GM23248 (cell line): ENCODE data around the gene MAST3. TPM values are rescaled to one million over a fixed set of nuclear protein-coding genes. Genes with fewer than 3 reads are reported as not detected.

Experiments used
- DNase-seq: peaks from one replicate; pipeline ENCODE4 v3.0.0-alpha.2; 2015
- H2AFZ ChIP-seq: fragments of 200-600 bp; sonication (generic); 2 replicates; pipeline ENCODE4 v1.6.1; 2016; ENCODE audit warnings: antibody characterized with exemption
- H3F3A ChIP-seq: fragments of 200-600 bp; sonication (generic); 2 replicates; pipeline ENCODE4 v1.6.1; 2016; ENCODE audit warnings: mild to moderate bottlenecking, antibody characterized with exemption, mixed run types; ENCODE audit not compliant: insufficient read depth
- H3K27ac ChIP-seq: fragments of 200-600 bp; sonication (generic); 2 replicates; pipeline ENCODE4 v1.5.1; 2016; ENCODE audit warnings: mild to moderate bottlenecking
- H3K27me3 ChIP-seq: fragments of 200-600 bp; sonication (generic); replicated peaks from 2 replicates; pipeline ENCODE4 v1.6.1; 2016; ENCODE audit warnings: mild to moderate bottlenecking; ENCODE audit not compliant: insufficient read depth
- H3K36me3 ChIP-seq: fragments of 200-600 bp; sonication (generic); 2 replicates; pipeline ENCODE4 v1.6.1; 2016; ENCODE audit warnings: low read depth, mild to moderate bottlenecking
- H3K4me1 ChIP-seq: fragments of 200-600 bp; sonication (generic); 2 replicates; pipeline ENCODE4 v1.6.1; 2016; ENCODE audit warnings: mild to moderate bottlenecking; ENCODE audit not compliant: insufficient read depth
- H3K4me2 ChIP-seq: fragments of 200-600 bp; sonication (generic); one replicate; pipeline ENCODE4 v1.6.1; 2016; ENCODE audit warnings: mild to moderate bottlenecking; ENCODE audit not compliant: unreplicated experiment
- H3K4me3 ChIP-seq: fragments of 200-600 bp; sonication (generic); 2 replicates; pipeline ENCODE4 v1.5.1; 2016; ENCODE audit warnings: mild to moderate bottlenecking
- H3K79me2 ChIP-seq: fragments of 200-600 bp; sonication (generic); 2 replicates; pipeline ENCODE4 v1.6.1; 2016; ENCODE audit warnings: mild to moderate bottlenecking; ENCODE audit not compliant: insufficient read depth
- H3K9ac ChIP-seq: fragments of 200-600 bp; sonication (generic); 2 replicates; pipeline ENCODE4 v1.6.1; 2016; ENCODE audit warnings: mild to moderate bottlenecking
- H3K9me2 ChIP-seq: fragments of 200-600 bp; sonication (generic); 2 replicates; pipeline ENCODE4 v1.6.1; 2016; ENCODE audit warnings: mixed run types, mild to moderate bottlenecking, moderate library complexity; ENCODE audit not compliant: insufficient read depth
- H3K9me3 ChIP-seq: fragments of 200-600 bp; sonication (generic); one replicate; pipeline ENCODE4 v1.6.1; 2017; ENCODE audit warnings: low read depth
- H4K20me1 ChIP-seq: fragments of 200-600 bp; sonication (generic); 2 replicates; pipeline ENCODE4 v1.6.0; 2016; ENCODE audit not compliant: insufficient read depth
- EZH2 ChIP-seq: fragments of 200-600 bp; sonication (generic); IDR thresholded peaks from 2 replicates; pipeline ENCODE4 v1.6.1; 2018; ENCODE audit warnings: antibody characterized with exemption, mild to moderate bottlenecking; ENCODE audit not compliant: insufficient read depth, poor library complexity, severe bottlenecking
- EZH2phosphoT487 ChIP-seq: fragments of 200-600 bp; sonication (generic); IDR thresholded peaks from 2 replicates; pipeline ENCODE4 v1.6.1; 2018; ENCODE audit warnings: antibody characterized with exemption, moderate library complexity, mild to moderate bottlenecking, low read depth; ENCODE audit not compliant: insufficient read depth
- WGBS, 2 experiments: methylation state at CpG; one replicate each; pipeline ENCODE4 v1.1.6; 2015 to 2017; ENCODE audit warnings: low lambda C conversion rate in 2 of 2, low coverage in 1 of 2; ENCODE audit errors: missing lambda C conversion rate in 2 of 2; 5-methylcytosine and 5-hydroxymethylcytosine counted together
- in situ Hi-C: fragments of 300-500 bp; cut with MboI; formaldehyde crosslinking; loops from 2 replicates; pipeline ENCODE4 v1.15.0; 2020
- polyA plus RNA-seq: library from polyadenylated mRNA; unstranded; fragments of >200 nt; fragmentation: Nextera tagmentation; extraction: Ambion mirVana; gene quantifications from 2 replicates; pipeline ENCODE4 v1.2.1, GENCODE V29; 2016
- total RNA-seq: library from RNA; depleted of rRNA; stranded (reverse); fragments of >200 nt; shearing (Covaris generic); gene quantifications from 2 replicates; pipeline ENCODE4 v1.2.3, GENCODE V29; 2014

Gene MAST3
- total and polyA plus RNA-seq, 2 experiments from 2014 or later, result 3.8 to 5.6 TPM

GRCh38 chr19:18089726-18090125 is 7.9 kb upstream of the MAST3 start:
- Histone ChIP-seq H3K9me3 (no peaks in the 10 kb centered on the region), H4K20me1 (no peaks in the 10 kb centered on the region), H3K4me1 (no peaks in the 10 kb centered on the region), H2AFZ (no peak overlapping the region), H3K27ac (no peak overlapping the region), H3K36me3 (no peaks in the 10 kb centered on the region), H3K79me2 (no peaks in the 10 kb centered on the region), H3K9me2 (no peaks in the 10 kb centered on the region), H3K4me2 (no peak overlapping the region), H3K4me3 (no peak overlapping the region), H3K27me3 (no peaks in the 10 kb centered on the region), H3F3A (0 out of 2 replicates have a peak, but pooled peaks cover 5% of the 10 kb centered on the region), H3K9ac (no peak overlapping the region)
- in situ Hi-C loops, result no loop called here
- no peak for TF ChIP-seq EZH2
- no peak for TF ChIP-seq EZH2phosphoT487
- no peak for DNase-seq
- 74 to 84% methylated on average over 5 of the region's 5 CpGs for WGBS, 2 experiments

GRCh38 chr19:18090545-18091216 is 6.9 kb upstream of the MAST3 start:
- 59 to 64% methylated on average over 12 of the region's 12 CpGs for WGBS, 2 experiments
- Histone ChIP-seq H3K27me3 (no peaks in the 10 kb centered on the region), H3K36me3 (no peaks in the 10 kb centered on the region), H2AFZ (no peak overlapping the region), H4K20me1 (no peaks in the 10 kb centered on the region), H3F3A (0 out of 2 replicates have a peak, but pooled peaks cover 5% of the 10 kb centered on the region), H3K9me3 (no peaks in the 10 kb centered on the region), H3K9me2 (no peaks in the 10 kb centered on the region), H3K27ac (no peak overlapping the region), H3K4me3 (no peak overlapping the region), H3K9ac (no peak overlapping the region), H3K4me2 (no peak overlapping the region), H3K4me1 (no peaks in the 10 kb centered on the region), H3K79me2 (no peaks in the 10 kb centered on the region)
- no peak for TF ChIP-seq EZH2phosphoT487
- in situ Hi-C loops, result no loop called here
- peak; percentile 46 for DNase-seq

GRCh38 chr19:18091217-18091608 is 6.4 kb upstream of the MAST3 start:
- Histone ChIP-seq H3K9me3 (no peaks in the 10 kb centered on the region), H2AFZ (no peak overlapping the region), H3K36me3 (no peaks in the 10 kb centered on the region), H3K4me1 (no peaks in the 10 kb centered on the region), H3K79me2 (no peaks in the 10 kb centered on the region), H3K27me3 (no peaks in the 10 kb centered on the region), H3K4me2 (no peak overlapping the region), H3K9ac (no peak overlapping the region), H3F3A (0 out of 2 replicates have a peak, but pooled peaks cover 6% of the 10 kb centered on the region), H3K27ac (no peak overlapping the region), H3K4me3 (no peak overlapping the region), H4K20me1 (no peaks in the 10 kb centered on the region), H3K9me2 (no peaks in the 10 kb centered on the region)
- TF ChIP-seq EZH2phosphoT487 (no peak), EZH2 (no peak)
- DNase-seq, result no peak
- WGBS, 2 experiments, result 53 to 57% methylated on average over 12 of the region's 12 CpGs
- in situ Hi-C loops, result no loop called here

GRCh38 chr19:18093439-18094161 is 4.0 kb upstream of the MAST3 start:
- no peaks in the 10 kb centered on the region for H4K20me1 ChIP-seq
- H3K36me3 ChIP-seq, result no peaks in the 10 kb centered on the region
- H3K4me3 ChIP-seq, result no peak overlapping the region
- H3F3A ChIP-seq, result 0 out of 2 replicates have a peak, but pooled peaks cover 10% of the 10 kb centered on the region
- in situ Hi-C loops, result no loop called here
- no peak overlapping the region for H3K27ac ChIP-seq
- H3K4me2 ChIP-seq, result no peak overlapping the region
- WGBS, 2 experiments, result 53 to 54% methylated on average over 6 of the region's 6 CpGs
- no peaks in the 10 kb centered on the region for H3K9me2 ChIP-seq
- TF ChIP-seq EZH2, result no peak
- no peak for TF ChIP-seq EZH2phosphoT487
- DNase-seq, result peak; percentile 56
- H3K4me1 ChIP-seq, result no peaks in the 10 kb centered on the region
- H3K9ac ChIP-seq, result no peak overlapping the region
- H3K79me2 ChIP-seq, result no peaks in the 10 kb centered on the region
- H2AFZ ChIP-seq, result no peak overlapping the region
- no peaks in the 10 kb centered on the region; the same call in 1 of the 2 replicates for H3K27me3 ChIP-seq
- no peaks in the 10 kb centered on the region for H3K9me3 ChIP-seq
